IMR-90 (cell line): ENCODE measurements around the gene CRTAP. TPM values are rescaled to one million over a fixed set of nuclear protein-coding genes. Genes with fewer than 3 reads are reported as not detected.

ENCODE experiments used
- ATAC-seq: fragments of 200-7000 bp; cut with Tn5 transposase; 2 replicates; pipeline ENCODE4 v1.9.1; 2020; ENCODE audit warnings: low read depth, mild to moderate bottlenecking, moderate library complexity
- BruUV-seq: library from RNA; stranded (reverse); fragments of 400-500 nt; replicated peaks from 2 replicates; lab custom pipeline; 2021; lab: Mats Ljungman, UMichigan
- CTCF ChIA-PET: fragments of 300-600 bp; formaldehyde crosslinking; extraction: SDS; loops from one replicate; lab custom pipeline; 2021; ENCODE audit warnings: antibody characterized with exemption; lab: Yijun Ruan, JAX
- POLR2A ChIA-PET: fragments of 300-600 bp; sonication (Branson Sonifier 250); formaldehyde crosslinking; loops from one replicate; lab custom pipeline; 2022; ENCODE audit warnings: antibody characterized with exemption; ENCODE audit not compliant: unreplicated experiment; lab: Charles Lee
- DNase-seq: peaks from one replicate; pipeline ENCODE4 v3.0.0; 2013
- H2AFZ ChIP-seq: replicated peaks from 2 replicates; pipeline ENCODE3; 2013; ENCODE audit warnings: low read length, mild to moderate bottlenecking; ENCODE audit not compliant: poor library complexity
- H2AK5ac ChIP-seq: 2 replicates; pipeline ENCODE4 v1.6.1; 2013; ENCODE audit warnings: low read depth, low read length, inconsistent platforms
- H2AK9ac ChIP-seq: replicated peaks from 2 replicates; pipeline ENCODE3; 2013; ENCODE audit warnings: mild to moderate bottlenecking, low read depth, low read length, moderate library complexity; ENCODE audit not compliant: poor library complexity
- H2BK120ac ChIP-seq: 2 replicates; pipeline ENCODE4 v1.6.1; 2013; ENCODE audit warnings: low read depth, low read length, inconsistent platforms
- H2BK15ac ChIP-seq: 3 replicates; pipeline ENCODE4 v1.6.1; 2013; ENCODE audit warnings: low read depth, low read length, inconsistent platforms
- H2BK20ac ChIP-seq: 2 replicates; pipeline ENCODE4 v1.6.1; 2013; ENCODE audit warnings: low read depth, mild to moderate bottlenecking, inconsistent platforms, low read length, moderate library complexity
- H2BK5ac ChIP-seq: 2 replicates; pipeline ENCODE4 v1.6.1; 2013; ENCODE audit warnings: mild to moderate bottlenecking, low read depth, low read length, inconsistent platforms; ENCODE audit not compliant: poor library complexity, severe bottlenecking
- H3K14ac ChIP-seq: replicated peaks from 2 replicates; pipeline ENCODE4 v1.6.1; 2013; ENCODE audit warnings: low read depth, low read length, inconsistent platforms
- H3K18ac ChIP-seq: 2 replicates; pipeline ENCODE4 v1.6.1; 2013; ENCODE audit warnings: low read depth, low read length, control low read depth
- H3K23ac ChIP-seq: 2 replicates; pipeline ENCODE4 v1.6.1; 2013; ENCODE audit warnings: low read depth, low read length, inconsistent platforms
- H3K27ac ChIP-seq: 2 replicates; pipeline ENCODE4 v1.5.1; 2013; ENCODE audit warnings: mild to moderate bottlenecking, control low read depth, low read length; ENCODE audit not compliant: insufficient read depth
- H3K27me3 ChIP-seq: 2 replicates; pipeline ENCODE4 v1.6.1; 2013; ENCODE audit warnings: low read length; ENCODE audit not compliant: control insufficient read depth, insufficient read depth
- H3K36me3 ChIP-seq: 2 replicates; pipeline ENCODE4 v1.6.1; 2013; ENCODE audit warnings: low read length, mixed read lengths; ENCODE audit not compliant: control insufficient read depth, insufficient read depth
- H3K4ac ChIP-seq: 2 replicates; pipeline ENCODE4 v1.6.1; 2013; ENCODE audit warnings: low read depth, low read length, inconsistent platforms
- H3K4me1 ChIP-seq: 2 replicates; pipeline ENCODE4 v1.6.1; 2013; ENCODE audit warnings: low read length, mixed read lengths; ENCODE audit not compliant: control insufficient read depth, insufficient read depth
- H3K4me2 ChIP-seq: 2 replicates; pipeline ENCODE4 v1.6.1; 2013; ENCODE audit warnings: low read depth, mild to moderate bottlenecking, control low read depth, low read length, moderate library complexity
- H3K4me3 ChIP-seq: 2 replicates; pipeline ENCODE4 v1.5.1; 2013; ENCODE audit warnings: low read depth, mild to moderate bottlenecking, control low read depth, low read length, moderate library complexity; ENCODE audit not compliant: insufficient read depth
- H3K56ac ChIP-seq: 2 replicates; pipeline ENCODE4 v1.6.1; 2013; ENCODE audit warnings: low read length, inconsistent platforms; ENCODE audit not compliant: insufficient read depth; ENCODE audit errors: extremely low read depth
- H3K79me1 ChIP-seq, 2 experiments: 2 replicates each; pipeline ENCODE4 v1.6.1; 2013; ENCODE audit warnings: low read length in 2 of 2, inconsistent platforms in 1 of 2, low read depth in 1 of 2
- H3K9ac ChIP-seq: 2 replicates; pipeline ENCODE4 v1.6.1; 2013; ENCODE audit warnings: low read depth, low read length, control low read depth
- H3K9me1 ChIP-seq: 2 replicates; pipeline ENCODE4 v1.6.1; 2013; ENCODE audit warnings: low read length, inconsistent platforms; ENCODE audit not compliant: insufficient read depth
- H3K9me3 ChIP-seq: 2 replicates; pipeline ENCODE4 v1.6.1; 2013; ENCODE audit warnings: low read length; ENCODE audit not compliant: control insufficient read depth, insufficient read depth
- H4K20me1 ChIP-seq: 2 replicates; pipeline ENCODE4 v1.6.1; 2013; ENCODE audit warnings: low read length, inconsistent platforms; ENCODE audit not compliant: insufficient read depth
- H4K5ac ChIP-seq: 2 replicates; pipeline ENCODE4 v1.6.1; 2013; ENCODE audit warnings: mild to moderate bottlenecking, low read depth, low read length, control low read depth
- H4K8ac ChIP-seq, 2 experiments: 2 replicates each; pipeline ENCODE4 v1.6.1; 2013; ENCODE audit warnings: low read depth in 2 of 2, low read length in 2 of 2, control low read depth in 1 of 2, inconsistent platforms in 1 of 2
- H4K91ac ChIP-seq: 2 replicates; pipeline ENCODE4 v1.6.1; 2013; ENCODE audit warnings: low read depth, low read length, inconsistent platforms; ENCODE audit not compliant: insufficient read depth
- BHLHE40 ChIP-seq: fragments of 150-350 bp; IDR thresholded peaks from 2 replicates; pipeline ENCODE4 v1.6.1; 2016; ENCODE audit warnings: mild to moderate bottlenecking, low read depth, low read length
- CEBPB ChIP-seq: IDR thresholded peaks from 2 replicates; pipeline ENCODE4 v1.6.1; 2012; ENCODE audit warnings: low read depth, low read length, improper control_type of control experiment
- CHD1 ChIP-seq: IDR thresholded peaks from 2 replicates; pipeline ENCODE4 v1.6.1; 2012; ENCODE audit warnings: low read depth, low read length, improper control_type of control experiment
- MAFK ChIP-seq: IDR thresholded peaks from 2 replicates; pipeline ENCODE4 v1.6.1; 2012; ENCODE audit warnings: low read depth, low read length, improper control_type of control experiment
- MXI1 ChIP-seq: IDR thresholded peaks from 2 replicates; pipeline ENCODE4 v1.6.1; 2012; ENCODE audit warnings: low read depth, mild to moderate bottlenecking, low read length, moderate library complexity, borderline replicate concordance
- NFE2L2 ChIP-seq: fragments of 150-350 bp; IDR thresholded peaks from 2 replicates; pipeline ENCODE4 v1.6.1; 2016; ENCODE audit warnings: low read depth, mild to moderate bottlenecking, low read length
- POLR2A ChIP-seq: IDR thresholded peaks from 2 replicates; pipeline ENCODE4 v1.6.1; 2012; ENCODE audit warnings: mild to moderate bottlenecking, low read depth, low read length
- RAD21 ChIP-seq: IDR thresholded peaks from 2 replicates; pipeline ENCODE4 v1.6.1; 2012; ENCODE audit warnings: low read length, improper control_type of control experiment
- RCOR1 ChIP-seq: IDR thresholded peaks from 2 replicates; pipeline ENCODE4 v1.6.1; 2012; ENCODE audit warnings: mild to moderate bottlenecking, low read length, improper control_type of control experiment; ENCODE audit not compliant: insufficient replicate concordance
- RFX5 ChIP-seq: IDR thresholded peaks from 2 replicates; pipeline ENCODE4 v1.8.0; 2012; ENCODE audit warnings: low read depth, mild to moderate bottlenecking, low read length, moderate library complexity
- SMC3 ChIP-seq: fragments of 150-350 bp; IDR thresholded peaks from 2 replicates; pipeline ENCODE4 v1.6.1; 2016; ENCODE audit warnings: low read depth, mild to moderate bottlenecking, antibody characterized with exemption, low read length, moderate library complexity
- WGBS, 2 experiments: methylation state at CpG; one replicate each; pipeline versions ENCODE4 v1.1.5 to v1.1.7; 2013; ENCODE audit warnings: missing lambda C conversion rate in 2 of 2; ENCODE audit not compliant: insufficient read length in 1 of 2; ENCODE audit errors: extremely low coverage in 2 of 2; 5-methylcytosine and 5-hydroxymethylcytosine counted together
- dilution Hi-C: fragments of 300-500 bp; cut with HindIII; formaldehyde crosslinking; loops from one replicate; pipeline ENCODE4 v1.14.3; 2018; ENCODE audit warnings: low sequenced_read_pairs; ENCODE audit not compliant: unreplicated experiment
- in situ Hi-C: fragments of 300-500 bp; cut with MboI; formaldehyde crosslinking; loops from 3 replicates; pipeline ENCODE4 v1.14.3; 2019; ENCODE audit warnings: low sequenced_read_pairs, inconsistent platforms, mixed read lengths
- intact Hi-C: fragments of 100-400 bp; cut with micrococcal nuclease; formaldehyde crosslinking; loops from 2 replicates; pipeline ENCODE4 v1.10.0; 2022
- polyA plus RNA-seq, 3 experiments: library from polyadenylated mRNA; depleted of rRNA; stranded (reverse); fragments of >200 nt; gene quantifications; 2 replicates each; pipeline ENCODE4 v1.2.3, GENCODE V29; 2012; ENCODE audit warnings: low replicate concordance in 1 of 3
- total RNA-seq: library from RNA; depleted of rRNA; stranded (reverse); fragments of >200 nt; gene quantifications from 2 replicates; pipeline ENCODE4 v1.2.3, GENCODE V29; 2012
- TF ChIP-seq, protein P1 (sequence below): fragments of 150-350 bp; IDR thresholded peaks from 2 replicates; pipeline ENCODE4 v1.6.1; 2016; ENCODE audit warnings: low read depth, mild to moderate bottlenecking, low read length, moderate library complexity, borderline replicate concordance
- TF ChIP-seq, protein P2 (sequence below): fragments of 150-350 bp; IDR thresholded peaks from 2 replicates; pipeline ENCODE4 v1.6.1; 2017; ENCODE audit warnings: mild to moderate bottlenecking, antibody characterized with exemption, low read length, low read depth

The CRTAP gene
- total and polyA plus RNA-seq, 2 of the 4 experiments (the other 2 are of a cell fraction), result 108 to 205 TPM

DNA sequence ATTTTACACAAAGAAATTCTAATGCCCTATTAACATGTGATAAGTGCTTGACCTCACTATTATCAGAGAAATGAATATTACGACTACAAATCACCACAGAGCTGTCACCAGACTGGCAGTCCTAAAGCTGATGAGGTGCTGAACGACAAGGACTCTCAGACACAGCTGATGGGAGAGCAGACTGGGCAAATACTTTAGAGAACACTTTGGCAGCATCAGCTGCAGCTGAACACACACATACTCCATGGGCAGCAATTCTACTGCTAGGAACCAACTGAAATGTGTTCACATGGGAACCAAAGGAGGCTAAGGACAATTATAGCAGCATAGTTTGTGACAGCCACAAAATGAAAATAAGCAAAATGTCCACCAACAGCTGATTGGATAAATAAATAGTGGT lies 59.3 kb downstream of the CRTAP start:
- no peak overlapping the region for H3K9ac ChIP-seq
- no peak overlapping the region for H3K4me3 ChIP-seq
- in situ Hi-C loops (no loop called here), intact Hi-C loops (no loop called here), dilution Hi-C loops (no loop called here)
- CTCF ChIA-PET, result no interaction called here
- TF ChIP-seq MAFK, result no peak
- no peak for TF ChIP-seq NFE2L2
- TF ChIP-seq POLR2A, result no peak
- TF ChIP-seq, protein P1, sequence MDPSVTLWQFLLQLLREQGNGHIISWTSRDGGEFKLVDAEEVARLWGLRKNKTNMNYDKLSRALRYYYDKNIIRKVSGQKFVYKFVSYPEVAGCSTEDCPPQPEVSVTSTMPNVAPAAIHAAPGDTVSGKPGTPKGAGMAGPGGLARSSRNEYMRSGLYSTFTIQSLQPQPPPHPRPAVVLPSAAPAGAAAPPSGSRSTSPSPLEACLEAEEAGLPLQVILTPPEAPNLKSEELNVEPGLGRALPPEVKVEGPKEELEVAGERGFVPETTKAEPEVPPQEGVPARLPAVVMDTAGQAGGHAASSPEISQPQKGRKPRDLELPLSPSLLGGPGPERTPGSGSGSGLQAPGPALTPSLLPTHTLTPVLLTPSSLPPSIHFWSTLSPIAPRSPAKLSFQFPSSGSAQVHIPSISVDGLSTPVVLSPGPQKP, result no peak
- no peak for TF ChIP-seq RCOR1
- no peak for TF ChIP-seq BHLHE40
- no peak for TF ChIP-seq RFX5
- TF ChIP-seq RAD21, result no peak
- no peak for TF ChIP-seq MXI1
- TF ChIP-seq CEBPB, result no peak
- TF ChIP-seq, protein P2, sequence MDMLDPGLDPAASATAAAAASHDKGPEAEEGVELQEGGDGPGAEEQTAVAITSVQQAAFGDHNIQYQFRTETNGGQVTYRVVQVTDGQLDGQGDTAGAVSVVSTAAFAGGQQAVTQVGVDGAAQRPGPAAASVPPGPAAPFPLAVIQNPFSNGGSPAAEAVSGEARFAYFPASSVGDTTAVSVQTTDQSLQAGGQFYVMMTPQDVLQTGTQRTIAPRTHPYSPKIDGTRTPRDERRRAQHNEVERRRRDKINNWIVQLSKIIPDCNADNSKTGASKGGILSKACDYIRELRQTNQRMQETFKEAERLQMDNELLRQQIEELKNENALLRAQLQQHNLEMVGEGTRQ, result no peak
- TF ChIP-seq SMC3, result no peak
- no peak for TF ChIP-seq CHD1
- no peak overlapping the region for H2BK15ac ChIP-seq
- no peak overlapping the region for H2AFZ ChIP-seq
- H4K91ac ChIP-seq, result no peak overlapping the region
- H3K27ac ChIP-seq, result no peak overlapping the region
- no peak overlapping the region for H2AK5ac ChIP-seq
- H2BK20ac ChIP-seq, result no peak overlapping the region
- H3K4me2 ChIP-seq, result no peak overlapping the region
- H2BK5ac ChIP-seq, result no peak overlapping the region
- H3K14ac ChIP-seq, result no peak overlapping the region
- H2BK120ac ChIP-seq, result no peak overlapping the region
- ATAC-seq, result no peak
- no peaks in the 10 kb centered on the region for H3K27me3 ChIP-seq
- H3K36me3 ChIP-seq, result no peaks in the 10 kb centered on the region
- no CpG with 5 or more reads among the region's 2 CpGs for WGBS, 2 experiments
- H3K79me1 ChIP-seq, result no peaks in the 10 kb centered on the region
- no peak overlapping the region for H3K56ac ChIP-seq
- H3K9me3 ChIP-seq, result no peaks in the 10 kb centered on the region
- POLR2A ChIA-PET, result no interaction called here
- H4K20me1 ChIP-seq, result no peaks in the 10 kb centered on the region
- no peak overlapping the region for H3K4ac ChIP-seq
- no peaks in the 10 kb centered on the region for H3K4me1 ChIP-seq
- no peak overlapping the region for H4K5ac ChIP-seq
- H3K23ac ChIP-seq, result no peak overlapping the region
- H3K9me1 ChIP-seq, result peaks cover 5% of the 10 kb centered on the region
- H3K18ac ChIP-seq, result no peak overlapping the region
- no peak overlapping the region for H4K8ac ChIP-seq
- BruUV-seq, result no TSS peak
- DNase-seq, result no peak
- H2AK9ac ChIP-seq, result no peak overlapping the region
